Spleen (tissue), 11 donors: ENCODE data around the gene SMG6. TPM values are rescaled to one million over a fixed set of nuclear protein-coding genes. Genes with fewer than 3 reads are reported as not detected.
A peak's percentile ranks its signal among the peaks of the same experiment; 100 is the strongest.

ENCODE experiments used
- DNase-seq: peaks from one replicate; pipeline ENCODE4 v3.0.0-alpha.2; 2020
- H3K27ac ChIP-seq, 8 donors: fragments of 200-600 bp; sonication (generic) in 7 of 8; 1 replicate in 4 of 8; 2 replicates in 4 of 8; pipeline versions ENCODE4 v1.5.0 to v1.8.0; 2016 to 2021; ENCODE audit warnings: inconsistent platforms in 4 of 8, mild to moderate bottlenecking in 4 of 8, moderate library complexity in 1 of 8
- H3K27me3 ChIP-seq, 7 donors: fragments of 200-600 bp; sonication (generic) in 6 of 7; replicated peaks in 1 of 7; 1 replicate in 4 of 7; 2 replicates in 3 of 7; pipeline versions ENCODE4 v1.5.0 to v1.8.0; 2016 to 2021; ENCODE audit warnings: inconsistent platforms in 3 of 7, mild to moderate bottlenecking in 1 of 7
- H3K36me3 ChIP-seq, 6 donors: fragments of 200-600 bp; sonication (generic) in 5 of 6; 1 replicate in 4 of 6; 2 replicates in 2 of 6; pipeline versions ENCODE4 v1.5.0 to v1.8.0; 2016 to 2021; ENCODE audit warnings: inconsistent platforms in 2 of 6
- H3K4me1 ChIP-seq, 6 donors: fragments of 200-600 bp; sonication (generic) in 5 of 6; 1 replicate in 3 of 6; 2 replicates in 3 of 6; pipeline versions ENCODE4 v1.5.0 to v1.8.0; 2016 to 2021; ENCODE audit warnings: inconsistent platforms in 3 of 6
- H3K4me3 ChIP-seq, 8 donors: fragments of 200-600 bp; sonication (generic) in 7 of 8; 1 replicate in 4 of 8; 2 replicates in 4 of 8; pipeline versions ENCODE4 v1.5.0 to v1.8.0; 2016 to 2021; ENCODE audit warnings: inconsistent platforms in 4 of 8, mild to moderate bottlenecking in 4 of 8, moderate library complexity in 2 of 8
- H3K9me3 ChIP-seq, 8 donors: fragments of 200-600 bp; sonication (generic) in 7 of 8; 1 replicate in 4 of 8; 2 replicates in 4 of 8; pipeline versions ENCODE4 v1.5.0 to v1.8.0; 2016 to 2021; ENCODE audit warnings: inconsistent platforms in 4 of 8
- CTCF ChIP-seq, 11 experiments: fragments of 200-600 bp in 7 of 11; fragments of 450-650 bp in 4 of 11; sonication (generic) in 4 of 11; IDR thresholded peaks in 8 of 11; conservative IDR thresholded peaks in 3 of 11; 1 replicate in 7 of 11; 2 replicates in 4 of 11; pipeline versions ENCODE4 v1.4.0 to v1.8.0; 2016 to 2021; ENCODE audit warnings: antibody characterized with exemption in 11 of 11, inconsistent platforms in 4 of 11, mild to moderate bottlenecking in 1 of 11
- POLR2A ChIP-seq, 3 donors: fragments of 450-650 bp; IDR thresholded peaks; one replicate each; pipeline ENCODE4 v1.5.1; 2017; ENCODE audit warnings: antibody characterized with exemption in 3 of 3, mild to moderate bottlenecking in 1 of 3
- POLR2AphosphoS5 ChIP-seq, 3 donors: sonication (generic); formaldehyde crosslinking; IDR thresholded peaks; one replicate each; pipeline ENCODE4 v1.5.1; 2017; ENCODE audit warnings: antibody characterized with exemption in 3 of 3
- WGBS, 5 donors: extraction: QIAGEN DNeasy Blood & Tissue Kit in 3 of 5; methylation state at CpG; one replicate each; pipeline versions ENCODE4 v1.1.5 to v1.1.7; 2013 to 2018; 5-methylcytosine and 5-hydroxymethylcytosine counted together
- intact Hi-C: fragments of 100-400 bp; cut with DNase I; formaldehyde crosslinking; loops from one replicate; pipeline ENCODE4 v1.15.0; 2023; ENCODE audit warnings: low total_unique reads
- polyA plus RNA-seq, 3 donors: library from polyadenylated mRNA; stranded (reverse); fragments of 200-250 nt; gene quantifications; one replicate each; pipeline ENCODE4 v1.2.1, GENCODE V29; 2013
- total RNA-seq, 7 donors: library from RNA; depleted of rRNA in 3 of 7; stranded (reverse); fragments of >200 nt in 3 of 7; fragmentation: NEBNext Ultra II Directional in 4 of 7; extraction: Animal tissue kit (Norgen Biotek cat#: 25700) in 4 of 7; gene quantifications; one replicate each; pipeline versions ENCODE4 v1.1.0 to v1.2.1, GENCODE V29; 2016 to 2021
- donor health status: healthy with polysubstance abuse.
- donor health status: DM: no; HTN: no; CAD: no; lungs with moderate emphysema.
- donor health status: DM: no; HTN: no; CAD: no.
- donor health status: Bipolar disorder and iron deficiency.
- donor health status: healthy.
- donor health status: DM: no; HTN: no; CAD: no.
- donor health status: DM: yes; HTN: yes; CAD: no.

The SMG6 gene
- total and polyA plus RNA-seq, 10 donors, result 9.7 to 44.2 (median 28.0) TPM

DNA sequence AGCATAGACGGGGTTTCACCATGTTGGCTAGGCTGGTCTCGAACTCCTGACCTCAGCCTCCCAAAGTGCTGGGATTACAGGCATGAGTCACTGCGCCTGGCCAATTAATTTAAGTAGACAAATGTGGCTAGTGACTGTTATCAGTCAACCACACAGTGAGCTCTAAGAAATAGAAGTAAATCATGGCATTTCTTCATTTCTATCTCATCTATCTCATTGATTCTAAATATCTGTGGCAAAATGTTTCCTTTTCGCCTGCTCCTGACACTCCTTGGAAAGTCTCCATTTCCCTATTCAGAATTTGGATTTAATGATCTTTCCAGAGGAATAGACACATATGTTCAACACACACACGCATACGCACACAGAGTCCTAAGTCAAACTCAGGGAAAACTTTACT is 167.3 kb downstream of the SMG6 start:
- no peak for DNase-seq
- Histone ChIP-seq H3K4me3 (no peak overlapping the region), H3K27ac (no peak overlapping the region), H3K36me3 (peaks cover 0 to 24% (median 0%) of the 10 kb centered on the region in 6 donors), H3K9me3 (no peaks in the 10 kb centered on the region), H3K27me3 (no peaks in the 10 kb centered on the region), H3K4me1 (peaks cover 11 to 29% (median 24%) of the 10 kb centered on the region in 6 donors)
- TF ChIP-seq CTCF (IDR thresholded peaks at IDR 0.05 in 8 of 11, conservative IDR thresholded peaks at IDR 0.05 in 3 of 11) (no peak), POLR2A (IDR thresholded peaks at IDR 0.05) (no peak), POLR2AphosphoS5 (IDR thresholded peaks at IDR 0.05) (no peak)
- intact Hi-C loops, result no loop called here
- 83 to 94% (median 92%) methylated on average over 6 of the region's 6 CpGs for WGBS, 5 donors

DNA sequence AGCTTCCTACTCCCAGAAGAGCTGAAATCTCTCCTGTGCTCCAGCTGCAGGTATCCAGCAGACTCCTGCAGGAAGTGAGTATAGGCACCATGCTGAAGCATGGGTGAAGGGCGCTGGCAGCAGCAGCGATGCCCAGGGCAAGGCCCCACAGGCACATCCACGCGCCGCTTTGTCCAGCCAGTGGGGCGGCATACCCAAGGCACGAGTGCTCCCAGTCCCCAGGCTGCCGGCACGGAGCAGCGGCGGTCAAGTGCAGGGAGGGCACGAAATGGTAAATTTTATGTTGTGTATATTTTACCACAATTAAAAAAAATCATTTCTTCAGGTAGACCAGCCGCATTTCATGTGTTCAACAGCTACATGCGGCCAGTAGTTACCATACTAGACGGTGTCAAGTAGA is 175.6 kb downstream of the SMG6 start:
- WGBS, 5 donors, result 93 to 98% (median 97%) methylated on average over 15 of the region's 15 CpGs
- Histone ChIP-seq H3K4me1 (peaks cover 17 to 21% (median 19%) of the 10 kb centered on the region in 6 donors), H3K4me3 (no peak overlapping the region), H3K27me3 (no peaks in the 10 kb centered on the region), H3K36me3 (peaks cover 0 to 21% (median 0%) of the 10 kb centered on the region in 6 donors), H3K27ac (no peak overlapping the region), H3K9me3 (no peaks in the 10 kb centered on the region)
- TF ChIP-seq POLR2AphosphoS5 (IDR thresholded peaks at IDR 0.05) (no peak), POLR2A (IDR thresholded peaks at IDR 0.05) (no peak), CTCF (IDR thresholded peaks at IDR 0.05 in 8 of 11, conservative IDR thresholded peaks at IDR 0.05 in 3 of 11) (no peak)
- intact Hi-C loops, result no loop called here
- no peak for DNase-seq

DNA sequence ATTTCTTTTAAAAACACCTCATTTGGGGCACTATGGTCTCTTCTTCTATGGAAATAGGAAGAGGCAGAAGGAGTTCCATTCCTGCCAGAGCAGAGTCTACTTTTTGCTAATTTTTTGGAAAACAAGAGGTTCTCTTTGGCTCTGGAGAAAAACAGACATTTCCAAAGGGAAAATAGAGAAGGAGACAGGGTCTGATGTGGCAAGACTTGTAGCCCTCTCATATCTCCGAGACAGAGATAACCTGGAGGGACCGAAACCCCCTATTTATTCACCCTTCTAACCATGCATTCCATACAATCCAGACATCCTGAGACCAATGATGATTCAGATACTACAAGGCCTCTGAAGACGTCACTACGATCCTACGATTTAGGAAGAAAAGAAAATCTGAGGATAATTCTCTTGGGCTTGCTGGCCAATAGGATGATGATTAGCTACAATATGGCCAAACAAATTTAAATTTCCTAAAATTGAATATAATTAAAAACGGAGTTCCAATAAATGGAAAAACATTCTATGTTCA is 178.5 kb downstream of the SMG6 start:
- Histone ChIP-seq H3K27me3 (no peaks in the 10 kb centered on the region), H3K9me3 (no peaks in the 10 kb centered on the region), H3K4me1 (peaks cover 24 to 51% (median 37%) of the 10 kb centered on the region in 6 donors), H3K36me3 (peaks cover 0 to 21% (median 2%) of the 10 kb centered on the region in 6 donors), H3K27ac (no peak overlapping the region), H3K4me3 (no peak overlapping the region)
- no peak for DNase-seq
- intact Hi-C loops, result no loop called here
- TF ChIP-seq POLR2A (IDR thresholded peaks at IDR 0.05), result no peak
- TF ChIP-seq POLR2AphosphoS5 (IDR thresholded peaks at IDR 0.05), result no peak
- no peak for TF ChIP-seq CTCF (IDR thresholded peaks at IDR 0.05 in 8 of 11, conservative IDR thresholded peaks at IDR 0.05 in 3 of 11)
- WGBS, 5 donors, result 95 to 97% (median 96%) methylated on average over 6 of the region's 6 CpGs

DNA sequence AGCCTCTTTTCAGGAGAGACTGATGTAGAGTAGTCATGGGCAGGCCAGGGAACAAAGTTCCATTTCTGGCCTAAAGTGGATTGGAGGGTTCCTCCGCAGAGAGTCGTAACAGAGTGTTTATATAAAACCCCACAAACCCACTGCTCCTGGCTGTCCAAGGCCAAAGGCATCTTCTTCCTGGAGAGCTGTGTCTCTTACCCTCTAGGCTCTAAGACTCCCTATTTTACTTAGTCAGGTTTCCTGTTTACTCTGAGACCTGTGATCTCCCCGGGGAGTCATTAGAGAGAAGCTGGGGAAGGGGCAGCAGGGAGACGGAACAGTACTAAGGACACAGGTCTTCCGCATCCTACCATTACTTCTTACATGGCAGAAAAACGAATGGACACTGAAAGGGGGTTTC is 179.2 kb downstream of the SMG6 start:
- intact Hi-C loops, result no loop called here

More for the DNA sequence above, 179.2 kb downstream of the SMG6 start:
- no peak for DNase-seq
- Histone ChIP-seq H3K9me3 (no peaks in the 10 kb centered on the region), H3K4me1 (peaks cover 24 to 54% (median 37%) of the 10 kb centered on the region in 6 donors), H3K36me3 (peaks cover 0 to 28% (median 2%) of the 10 kb centered on the region in 6 donors), H3K27me3 (no peaks in the 10 kb centered on the region), H3K4me3 (no peak overlapping the region), H3K27ac (peak overlapping the region; percentile 42 to 80 (median 70))
- TF ChIP-seq CTCF (IDR thresholded peaks at IDR 0.05 in 8 of 11, conservative IDR thresholded peaks at IDR 0.05 in 3 of 11) (no peak), POLR2AphosphoS5 (IDR thresholded peaks at IDR 0.05) (no peak), POLR2A (IDR thresholded peaks at IDR 0.05) (no peak)
- WGBS, 5 donors, result 66 to 78% (median 74%) methylated on average over 6 of the region's 6 CpGs
